CD4-positive, alpha-beta T cell treated with Interleukin-15 for 4 hours (primary cell): ENCODE data around the gene CRBN.

ENCODE experiments used
- DNase-seq: peaks from one replicate; pipeline ENCODE4 v3.0.0-alpha.2; 2020; ENCODE audit warnings: low spot score

The CRBN gene

DNA sequence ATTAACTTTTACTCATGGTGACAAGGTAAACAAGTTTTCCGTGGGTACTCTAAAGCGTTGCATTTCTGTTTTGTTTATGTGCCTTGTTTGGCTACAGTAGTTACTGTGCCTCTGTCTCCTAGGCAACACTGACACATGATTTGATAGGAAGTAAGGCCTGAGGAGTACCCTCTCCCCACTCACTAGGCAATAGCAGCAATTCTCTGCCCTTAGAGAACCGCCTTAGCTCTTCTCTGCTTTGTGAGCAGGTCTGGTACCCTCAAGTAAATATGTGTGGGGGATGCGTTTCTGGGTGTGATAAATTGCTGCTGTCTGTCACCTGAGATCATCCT lies 69.2 kb downstream of the CRBN start, which contains the start of gene IL5RA:
IL5RA (minus strand) TSS at position 76 of the 332 bp plus-strand sequence. CDS start 5,390 bp downstream, outside the sequence.
- peak; percentile 71 for DNase-seq

DNA sequence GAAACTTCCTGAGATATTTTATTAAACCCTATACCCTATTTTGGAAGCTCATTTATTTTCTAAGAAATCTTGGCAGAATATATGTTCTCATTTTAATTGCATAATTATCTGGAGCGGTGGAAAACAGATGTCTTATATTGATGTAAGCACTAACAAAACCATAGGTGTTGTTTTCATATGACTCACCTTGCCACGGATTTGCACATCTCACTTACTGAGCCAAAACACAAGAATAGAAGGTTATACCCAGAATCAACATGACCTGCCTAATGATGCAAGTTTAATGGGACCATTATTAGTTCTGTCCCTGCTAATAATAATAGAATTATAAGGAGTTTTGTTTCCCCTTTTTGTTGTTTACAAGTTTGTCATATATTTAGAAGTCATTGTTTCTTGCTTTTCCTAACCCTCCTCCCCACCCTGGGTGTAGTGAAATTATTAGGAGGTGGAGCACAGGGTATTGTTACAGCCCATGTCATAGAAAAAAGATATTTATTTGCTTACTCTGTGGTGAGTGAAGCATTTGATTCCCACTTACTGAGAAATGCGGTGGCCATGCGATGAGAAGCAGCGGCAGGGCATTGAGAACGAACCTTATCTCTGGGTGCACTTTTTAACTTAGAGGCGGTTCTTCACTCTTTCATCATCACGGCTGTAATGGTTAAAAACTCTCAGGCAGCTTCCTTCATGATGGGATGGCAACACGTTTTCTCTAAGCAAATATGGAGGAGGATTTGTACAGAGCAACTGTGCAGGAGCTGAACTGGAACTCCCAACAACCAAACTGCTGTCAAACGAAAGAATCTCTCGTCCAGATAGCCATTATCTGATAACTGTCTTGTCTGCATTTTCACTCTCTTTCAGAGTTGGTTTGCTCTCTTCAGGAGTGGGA lies 69.8 kb downstream of the CRBN start:
- peak; percentile 40 for DNase-seq

DNA sequence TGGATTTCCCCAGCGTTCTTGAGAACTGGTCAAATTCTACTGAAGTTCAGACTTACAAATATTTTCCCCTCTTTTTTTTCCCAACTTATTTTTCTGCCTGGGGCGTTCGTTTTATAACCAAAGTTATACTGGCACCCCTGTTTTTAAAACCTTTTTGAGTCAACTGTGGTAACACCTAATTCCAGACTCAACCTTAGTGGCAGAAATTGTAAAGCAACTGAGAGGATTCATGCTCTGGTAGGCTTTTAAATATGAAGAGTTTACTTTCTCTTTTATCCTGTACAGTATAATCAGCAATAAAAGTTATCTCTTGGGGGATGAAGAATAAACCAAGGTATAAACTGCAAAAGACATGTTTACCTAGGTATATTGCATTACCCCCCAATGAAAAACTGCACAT lies 71.6 kb downstream of the CRBN start:
- DNase-seq: no peak

DNA sequence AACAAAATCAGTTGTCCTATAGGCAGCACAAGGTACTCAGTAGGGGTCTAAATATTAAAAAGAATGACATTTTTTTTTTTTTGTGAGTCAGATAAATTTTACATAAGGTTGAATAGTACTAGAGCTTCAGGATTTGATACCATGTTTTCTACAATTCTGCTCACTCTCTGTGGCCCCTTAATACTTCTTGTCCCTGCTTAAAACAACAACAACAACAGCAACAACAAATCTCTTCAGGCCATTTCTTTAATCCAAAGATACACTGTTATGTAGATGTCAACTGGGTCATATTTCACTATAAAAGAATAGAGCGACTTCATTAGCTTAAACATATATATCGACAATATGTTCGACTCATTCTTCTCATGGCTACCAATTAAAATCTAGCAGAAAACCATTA lies 72.3 kb downstream of the CRBN start:
- no peak for DNase-seq

DNA sequence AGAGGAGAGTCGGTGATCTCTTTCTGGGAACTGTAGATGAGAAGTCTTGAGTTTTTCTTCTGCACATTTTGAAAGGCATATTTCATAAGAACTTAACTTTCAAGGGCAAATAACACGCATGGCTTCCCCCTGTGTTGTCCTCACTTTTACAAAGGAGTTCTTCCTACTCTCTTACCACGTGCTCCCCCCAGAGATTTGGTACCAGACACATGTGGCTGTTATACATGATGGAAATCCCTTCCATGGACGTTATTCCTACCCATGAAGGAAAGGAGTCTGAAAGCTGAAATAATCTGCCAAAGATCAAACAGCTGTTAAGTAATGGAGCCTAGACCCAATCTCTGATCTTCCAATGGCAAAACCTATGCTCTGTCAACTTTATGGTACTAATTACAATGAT lies 73.7 kb downstream of the CRBN start:
- no peak for DNase-seq

DNA sequence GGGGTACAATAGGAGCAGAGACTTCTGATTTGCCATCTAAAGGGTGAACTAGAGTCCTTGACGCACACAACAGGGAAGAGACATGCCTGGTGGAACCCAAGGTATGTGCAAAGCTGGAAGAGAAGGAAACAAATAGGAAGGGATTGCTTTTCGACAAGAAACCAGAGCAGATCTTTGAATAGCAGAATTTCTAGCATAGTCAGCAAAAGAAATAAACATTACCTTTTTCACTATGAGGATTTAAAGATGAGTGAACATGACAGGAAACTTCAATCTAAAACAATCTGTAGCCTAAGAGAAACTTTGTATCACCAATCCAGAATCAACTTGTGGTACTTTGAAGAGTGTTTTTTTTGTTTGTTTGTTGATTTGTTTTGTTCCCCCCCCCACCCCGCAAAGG lies 74.2 kb downstream of the CRBN start:
- no peak for DNase-seq

DNA sequence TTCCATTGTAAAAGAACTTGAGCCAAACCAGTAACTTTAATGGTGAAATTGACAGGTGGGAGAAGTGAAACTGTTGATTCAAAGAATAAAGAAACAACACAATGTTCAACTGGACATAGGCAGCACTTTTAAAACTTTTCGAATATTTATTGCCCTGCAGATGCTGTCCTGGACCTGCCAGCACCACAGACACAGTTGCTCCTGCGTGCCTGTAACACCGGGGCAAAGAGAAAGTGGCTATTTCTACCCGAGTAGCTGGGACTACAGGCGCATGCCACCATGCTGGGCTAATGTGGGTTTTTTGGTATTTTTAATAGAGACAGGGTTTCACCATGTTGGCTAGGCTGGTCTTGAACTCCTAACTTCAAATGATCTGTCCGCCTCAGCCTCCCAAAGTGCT lies 76.7 kb downstream of the CRBN start:
- DNase-seq: no peak

DNA sequence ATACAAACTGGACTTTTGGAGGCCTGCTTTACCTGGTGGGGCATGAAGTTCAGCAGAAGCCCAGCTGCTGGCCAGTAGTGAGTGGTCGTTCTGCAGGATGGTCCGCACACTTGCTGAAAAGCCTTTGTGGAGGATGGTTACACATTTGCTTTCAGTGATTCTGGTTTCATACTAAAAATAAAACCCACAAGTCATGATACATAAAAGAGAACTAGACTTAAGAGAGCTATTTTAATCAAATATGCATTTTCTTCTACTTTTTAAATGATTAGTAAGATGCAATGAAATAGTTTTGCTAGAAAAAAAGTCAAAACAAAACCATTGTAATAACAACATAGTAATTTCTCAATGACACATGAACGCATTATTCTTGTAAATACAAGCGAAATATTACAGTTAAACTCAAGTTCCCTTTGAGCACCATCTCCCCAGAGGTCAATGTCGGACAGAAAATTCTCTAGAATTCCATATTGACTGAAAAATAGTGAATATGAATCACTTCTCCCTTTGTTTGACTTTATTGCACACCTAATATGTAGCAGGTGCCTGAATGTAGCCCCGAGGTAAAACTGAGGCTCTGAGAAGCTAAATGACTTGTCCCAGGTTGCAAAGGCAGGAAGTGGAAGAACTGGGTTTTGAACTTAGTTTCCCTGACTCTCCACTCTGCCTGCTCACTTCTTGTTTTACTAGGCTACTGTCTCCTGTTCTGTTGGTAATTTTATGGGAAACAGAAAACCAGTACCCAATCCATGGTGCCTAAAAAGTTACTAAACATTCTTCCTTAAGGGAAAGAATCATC lies 77.6 kb downstream of the CRBN start:
- no peak for DNase-seq
